GM21737 (cell line): Measurements from ENCODE around the gene SPINK9.

ENCODE experiments used
- ATAC-seq: cut with Tn5 transposase; IDR thresholded peaks from one replicate; pipeline ENCODE4 v1.9.1; 2021; ENCODE audit warnings: mild to moderate bottlenecking, moderate library complexity; ENCODE audit not compliant: unreplicated experiment

Gene SPINK9

DNA sequence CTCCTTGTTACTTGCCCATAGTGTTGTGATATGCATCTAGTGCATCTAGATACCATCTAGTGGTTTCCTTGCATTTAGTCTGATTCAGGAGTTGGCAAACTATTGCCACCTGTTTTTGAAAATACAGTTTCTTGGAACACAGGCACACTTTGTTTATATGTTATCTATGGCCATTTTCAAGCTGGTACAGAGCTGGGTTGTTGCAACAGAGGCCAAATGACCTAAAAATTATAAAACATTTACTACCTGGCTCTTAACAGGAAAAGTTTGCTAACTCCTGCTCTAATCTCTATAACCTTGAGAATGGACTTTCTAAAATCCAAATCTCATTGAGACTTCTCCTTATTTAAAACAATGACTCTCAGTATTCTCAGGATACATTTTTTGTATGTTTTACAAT, 29.0 kb downstream of the SPINK9 start:
- no peak for ATAC-seq

DNA sequence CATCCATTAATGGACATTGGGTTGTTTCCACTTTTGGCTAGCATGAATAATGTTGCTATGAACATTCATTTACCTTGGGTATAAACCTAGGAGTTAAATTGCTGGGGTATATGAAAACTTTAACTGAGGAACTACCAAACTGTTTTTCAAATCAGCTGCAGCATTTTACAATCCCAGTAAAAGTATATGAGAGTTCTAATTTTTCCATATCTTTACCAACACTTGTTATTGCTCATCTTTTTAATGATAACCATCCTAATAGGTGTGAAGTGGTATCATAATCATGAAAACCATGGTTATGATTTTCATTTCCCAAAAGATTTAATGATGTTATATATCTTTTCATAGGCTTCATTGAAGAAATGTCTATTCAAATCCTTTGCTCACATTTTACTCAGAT, 32.9 kb downstream of the SPINK9 start:
- ATAC-seq: no peak

DNA sequence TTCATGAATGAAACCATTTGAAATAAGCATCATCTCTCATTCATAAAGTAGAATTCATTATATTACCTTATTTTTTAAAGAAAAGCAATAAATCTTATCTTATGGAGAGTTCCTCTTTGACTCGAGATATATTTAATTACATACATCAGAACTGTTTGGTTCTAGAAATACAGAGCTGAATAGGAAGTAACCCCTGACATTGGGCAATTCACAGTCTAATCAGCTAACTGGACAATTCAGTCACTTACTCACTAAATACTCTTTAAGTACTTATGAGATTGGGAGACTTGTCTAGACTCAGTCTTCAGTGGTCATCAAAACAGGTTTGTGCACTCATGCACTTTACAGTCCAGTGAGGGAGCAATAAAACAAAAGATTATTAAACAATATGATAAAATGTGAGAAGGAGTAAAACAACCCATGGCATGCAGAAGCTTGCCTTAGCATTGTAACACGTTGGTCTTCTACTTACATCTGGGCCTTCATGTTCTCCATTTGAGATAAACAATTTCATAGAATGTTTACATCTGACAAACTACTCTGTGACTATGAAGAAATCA, 36.9 kb downstream of the SPINK9 start:
- ATAC-seq: no peak

DNA sequence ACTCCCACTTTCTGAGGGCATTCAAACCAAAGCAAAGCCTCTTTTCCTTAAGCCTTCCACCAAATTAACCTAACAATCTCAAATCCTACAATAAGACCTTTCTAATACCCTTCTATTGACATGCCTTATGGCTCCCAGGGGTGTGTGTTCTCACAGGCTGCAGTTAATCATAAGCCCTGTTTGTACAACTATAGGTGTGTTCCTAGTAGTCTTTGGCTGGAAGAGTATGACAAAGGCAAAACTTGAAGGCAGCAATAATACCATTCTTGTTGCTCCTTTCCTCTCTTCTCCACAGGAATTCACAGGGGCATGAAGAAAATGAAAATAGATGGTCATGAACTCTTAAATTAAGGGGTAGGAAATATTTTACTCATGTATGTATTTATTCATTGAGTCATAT, 37.5 kb downstream of the SPINK9 start:
- no peak for ATAC-seq

DNA sequence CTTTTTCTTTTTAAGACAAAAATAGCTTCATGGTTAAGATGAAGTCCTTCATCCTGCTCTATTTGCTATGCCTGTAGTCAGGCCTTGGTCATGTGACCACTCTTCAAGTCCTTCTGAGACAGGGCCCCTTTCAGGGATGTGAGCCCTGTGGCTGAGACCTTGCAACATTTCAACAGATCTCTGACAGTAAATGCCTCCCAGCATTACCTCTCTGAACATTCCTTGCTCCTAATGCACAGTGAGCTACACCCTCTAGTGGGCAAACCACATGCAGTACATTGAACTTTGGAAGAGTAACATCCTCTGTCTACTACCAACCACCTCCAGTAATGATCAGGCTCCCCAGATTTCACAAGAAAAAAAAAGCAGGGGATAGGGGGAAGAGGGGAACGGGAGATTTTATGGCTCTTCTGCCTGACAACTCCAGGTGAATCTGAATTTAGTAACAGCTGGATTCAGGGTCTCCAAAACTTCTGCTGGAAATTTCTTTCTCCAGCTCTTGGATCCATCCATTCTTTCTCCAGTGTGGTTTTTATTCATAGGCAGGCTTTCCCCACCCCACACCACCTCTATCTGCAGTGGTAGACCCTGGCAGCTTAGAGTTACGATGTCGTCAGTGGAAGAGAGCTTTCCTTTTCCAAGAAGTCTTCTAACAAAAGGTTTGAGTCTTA, 39.5 kb downstream of the SPINK9 start:
- peak; percentile 91 for ATAC-seq

DNA sequence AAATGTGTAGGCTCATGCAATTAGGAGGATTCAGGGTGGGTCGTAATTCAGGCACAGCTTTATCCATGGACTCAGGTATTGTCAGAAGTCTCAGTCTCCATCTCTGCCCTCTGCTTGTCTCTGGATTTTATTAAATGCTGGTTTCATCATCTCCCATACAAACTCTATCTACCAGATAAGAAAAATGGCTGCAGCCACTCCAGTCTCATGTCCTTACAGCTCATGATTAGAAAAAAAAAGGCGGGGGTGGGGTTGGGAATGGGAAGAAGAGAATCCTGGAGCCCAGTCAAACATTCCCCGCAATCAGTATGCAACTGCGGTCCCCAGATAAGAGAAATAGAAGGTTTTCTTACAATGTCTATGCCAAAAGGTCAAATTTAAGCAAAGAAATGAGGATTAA, 40.8 kb downstream of the SPINK9 start:
- no peak for ATAC-seq

DNA sequence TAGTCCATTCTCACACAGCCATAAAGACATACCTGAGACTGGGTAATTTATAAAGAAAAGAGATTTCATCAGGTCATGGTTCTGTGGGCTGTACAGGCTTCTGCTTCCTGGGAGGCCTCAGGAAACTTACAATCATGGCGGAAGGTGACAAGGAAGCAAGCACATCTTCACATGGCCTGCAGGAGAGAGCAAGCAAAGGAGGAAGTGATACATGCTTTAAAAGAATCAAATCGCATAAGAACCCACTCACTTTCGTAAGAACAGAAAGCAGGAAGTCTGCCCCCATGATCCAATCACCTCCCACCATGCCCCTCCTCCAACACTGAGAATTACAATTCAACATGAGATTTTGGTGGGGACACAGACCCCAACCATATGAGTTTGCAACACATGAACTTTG, 43.3 kb downstream of the SPINK9 start:
- no peak for ATAC-seq

DNA sequence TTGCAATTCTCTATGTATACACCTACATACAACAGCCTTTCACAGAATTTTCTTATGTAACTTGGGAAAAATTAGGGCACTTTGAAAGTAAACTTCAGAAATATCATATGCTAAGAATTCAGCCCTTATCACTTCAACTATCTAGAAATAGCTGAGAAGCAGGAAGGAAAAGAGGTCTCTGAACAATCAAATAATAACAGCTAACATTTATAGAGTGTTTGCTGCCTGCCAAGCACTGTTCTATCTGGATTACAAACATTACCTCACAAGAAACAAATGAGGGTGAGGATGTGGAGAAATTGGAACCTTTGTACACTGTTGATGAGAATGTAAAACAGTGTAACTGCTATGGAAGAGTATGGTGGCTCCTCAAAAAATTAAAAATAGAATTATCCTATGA, 44.0 kb downstream of the SPINK9 start:
- ATAC-seq: no peak

DNA sequence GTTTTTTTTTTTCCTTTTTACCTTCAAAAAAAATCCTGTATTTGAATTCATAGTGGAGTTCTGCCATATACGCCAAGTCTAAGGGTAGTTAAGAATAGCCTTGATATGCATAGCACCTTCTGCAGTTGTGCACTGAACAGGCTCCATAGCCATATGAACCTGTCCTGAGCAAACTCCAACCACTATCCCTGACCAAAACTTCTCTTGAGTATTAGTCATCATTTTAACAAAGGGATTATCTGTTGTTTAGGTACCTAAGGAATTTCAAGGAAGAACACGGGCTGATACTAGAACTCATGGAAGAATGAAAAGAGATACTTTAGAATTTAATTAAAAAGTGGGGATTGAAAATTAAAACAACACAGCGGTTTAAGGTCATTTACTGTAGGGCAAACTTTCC, 46.5 kb downstream of the SPINK9 start:
- no peak for ATAC-seq

DNA sequence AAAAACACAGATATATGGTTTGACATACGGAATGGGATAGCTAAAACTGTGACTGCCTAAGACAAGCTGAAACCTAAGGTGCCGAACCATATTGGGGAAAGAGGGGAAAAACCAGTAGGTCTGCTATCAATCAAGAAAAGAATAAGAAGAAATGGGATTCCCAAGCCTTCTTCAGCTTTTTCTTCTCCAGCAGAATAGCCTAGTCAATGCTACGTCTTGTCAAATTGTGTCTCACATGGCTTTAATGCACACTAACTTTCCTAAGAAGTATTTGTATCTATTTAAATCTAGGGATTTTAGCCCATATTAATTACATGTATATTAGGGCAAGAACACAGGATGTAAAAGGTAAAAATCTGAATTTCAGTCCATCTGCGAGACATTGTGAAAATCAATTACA, 47.6 kb downstream of the SPINK9 start:
- no peak for ATAC-seq

DNA sequence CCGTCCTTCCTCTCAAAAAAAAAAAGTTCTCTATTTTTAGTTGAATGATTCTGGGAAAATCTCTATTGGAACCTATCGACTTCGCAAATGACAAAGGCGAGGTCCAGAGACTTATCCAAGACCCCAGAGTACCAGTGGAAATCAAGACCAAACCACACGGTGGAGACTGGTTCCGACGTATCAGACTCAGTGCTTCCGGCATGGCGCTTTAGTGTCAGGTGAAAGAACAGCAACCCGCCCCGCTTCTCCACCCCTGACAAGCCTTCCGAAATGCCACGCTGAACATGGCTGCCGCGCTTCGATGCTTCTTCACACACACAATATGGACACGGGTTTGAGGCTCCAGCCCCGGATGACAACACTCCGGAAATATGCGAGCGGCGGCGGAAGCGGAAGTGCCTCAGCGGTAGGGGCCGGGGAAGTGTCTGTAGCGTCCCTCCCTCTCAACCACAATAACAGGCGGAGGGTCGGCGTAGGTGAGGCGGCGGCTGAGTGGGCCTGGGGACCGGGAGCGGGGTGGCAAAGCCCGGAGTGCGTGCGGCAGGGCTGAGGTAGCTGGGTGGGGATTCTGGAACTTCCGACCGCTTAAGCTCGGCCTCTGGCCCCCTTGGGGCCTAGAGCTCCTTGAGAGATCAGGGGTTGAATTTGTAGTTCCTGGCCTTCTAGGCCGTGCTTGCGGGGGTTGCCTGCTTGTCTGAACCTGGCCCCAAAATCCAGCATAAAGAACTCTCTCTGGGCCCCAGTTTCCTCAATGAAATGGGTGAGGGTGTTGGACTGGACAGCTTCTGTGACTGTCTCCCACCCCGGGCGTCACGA, 48.4 kb downstream of the SPINK9 start, which contains the start of gene FBXO38:
Gene FBXO38 (plus strand): TSS at position 395 of the 816 bp plus-strand sequence. CDS start 10,819 bp downstream, outside the sequence.
- peak; percentile 99 for ATAC-seq

DNA sequence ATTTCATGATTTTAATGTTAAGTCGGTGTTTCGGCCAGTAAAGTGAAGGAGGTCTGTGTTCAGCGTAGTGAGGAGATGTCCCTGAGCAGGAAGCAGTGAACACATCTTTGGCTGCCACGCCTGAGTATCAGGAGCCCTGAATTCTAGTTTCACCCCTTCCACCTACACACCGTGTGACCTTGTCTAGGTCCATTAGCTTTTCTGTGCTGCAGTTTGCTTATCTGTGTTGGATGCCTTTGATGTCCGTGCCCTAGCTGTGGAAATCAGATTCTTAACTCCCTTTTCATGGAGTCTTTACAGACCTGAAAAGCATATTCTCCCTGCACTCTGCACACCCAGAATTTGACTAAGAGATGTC, 49.0 kb downstream of the SPINK9 start:
- ATAC-seq: peak; percentile 22

DNA sequence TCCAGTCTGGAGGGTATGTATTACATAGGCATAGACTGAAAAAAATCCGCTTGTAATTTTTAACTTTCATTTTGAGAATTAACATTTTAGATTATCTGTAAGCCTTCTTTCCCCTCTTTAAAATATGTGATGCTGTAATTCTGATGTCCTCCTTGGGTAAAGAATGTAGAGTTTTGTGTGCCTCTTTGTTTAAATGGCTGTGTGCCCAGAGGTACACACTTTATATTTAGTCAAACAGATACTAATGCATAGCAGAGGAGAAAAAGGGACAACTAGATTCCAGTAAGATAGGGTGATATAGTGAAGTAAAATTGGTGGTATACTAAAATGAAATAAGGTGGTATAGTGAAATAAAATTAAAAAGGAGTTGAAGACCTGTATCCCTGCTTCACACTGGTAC, 49.7 kb downstream of the SPINK9 start:
- ATAC-seq: no peak

DNA sequence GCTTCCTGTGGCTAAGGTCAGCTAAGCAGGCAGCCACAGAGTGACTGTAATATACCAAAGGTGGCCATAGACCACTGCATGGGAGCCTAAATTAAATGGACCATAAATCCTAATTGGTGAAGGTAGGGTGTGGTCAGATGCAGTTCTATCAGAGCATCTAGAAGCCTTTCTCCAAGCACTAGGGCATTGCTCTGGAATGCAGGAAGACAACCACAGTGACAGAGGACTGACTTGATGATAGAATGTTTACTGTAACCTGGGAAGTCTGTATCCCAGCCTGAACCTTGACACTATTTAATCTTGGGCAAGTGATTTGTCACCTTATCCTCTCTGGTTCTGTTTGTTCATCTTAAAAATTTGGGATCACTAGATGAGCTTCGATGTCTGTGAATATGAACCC, 50.7 kb downstream of the SPINK9 start:
- ATAC-seq: no peak

DNA sequence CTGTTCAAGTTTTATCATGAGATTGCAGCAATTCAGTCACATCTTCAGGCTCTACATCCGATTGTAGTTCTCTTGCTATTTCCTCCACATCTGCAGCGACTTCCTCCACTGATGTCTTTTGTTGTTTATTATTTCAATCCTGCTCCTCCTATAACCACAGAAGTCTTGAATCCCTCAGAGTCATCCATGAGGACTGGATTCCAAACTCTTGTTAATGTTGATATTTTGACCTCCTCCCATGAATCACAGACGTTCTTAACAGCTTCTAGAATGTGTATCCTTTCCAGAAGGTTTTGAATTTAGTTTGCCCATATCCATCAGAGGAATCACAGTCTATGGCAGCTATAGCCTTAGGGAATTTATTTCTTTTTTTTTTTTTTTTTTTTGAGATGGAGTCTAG, 52.0 kb downstream of the SPINK9 start:
- ATAC-seq: no peak

DNA sequence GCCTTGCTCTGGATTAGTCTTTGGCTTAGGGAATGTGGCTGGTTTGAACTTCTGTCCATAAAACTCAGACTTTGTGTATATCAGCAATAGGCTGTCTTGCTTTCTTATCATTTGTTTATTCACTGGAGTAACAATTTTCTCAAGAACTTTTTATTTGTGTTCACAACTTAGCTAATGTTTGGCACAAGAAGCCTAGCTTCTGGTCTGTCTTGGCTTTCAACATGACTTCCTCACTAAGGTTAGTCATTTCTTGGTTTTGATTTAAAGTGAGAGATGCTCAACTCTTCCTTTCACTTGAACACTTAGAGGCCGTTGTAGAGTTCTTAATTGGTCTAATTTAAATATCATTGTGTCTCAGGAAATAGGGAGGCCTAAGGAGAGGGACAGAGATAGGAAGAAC, 53.3 kb downstream of the SPINK9 start:
- ATAC-seq: no peak
